Measurements from ENCODE around the gene EML6. TPM values are rescaled to one million over a fixed set of nuclear protein-coding genes. Genes with fewer than 3 reads are reported as not detected.

Gene EML6
- total and polyA plus RNA-seq, 10 of the 15 experiments (the other 5 are each of a cell fraction or from before 2014, with no cell fraction given), result 0.09 to 0.67 (median 0.21) TPM

DNA sequence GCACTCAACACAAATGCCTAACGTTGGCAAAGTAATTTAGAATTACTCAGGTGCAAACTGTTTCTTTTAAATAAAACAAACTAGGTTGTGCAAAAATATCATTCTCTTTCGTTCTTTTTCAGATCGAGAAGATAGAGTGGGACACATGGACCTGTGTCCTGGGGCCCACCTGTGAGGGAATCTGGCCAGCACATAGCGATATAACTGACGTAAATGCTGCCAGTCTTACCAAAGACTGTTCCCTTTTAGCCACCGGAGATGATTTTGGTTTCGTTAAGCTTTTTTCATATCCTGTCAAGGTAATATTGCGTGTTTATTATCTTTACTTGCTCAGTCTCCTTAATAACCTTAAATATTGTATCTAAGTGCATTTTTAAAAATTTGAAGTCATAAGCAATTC is 193.2 kb downstream of the EML6 start:
- Histone ChIP-seq H3K27me3 (replicated peaks in 1 of 2; ENCODE audit: control insufficient read depth in 2 of 2, insufficient read depth in 2 of 2, low read length in 1 of 2) (no peaks in the 10 kb centered on the region; a peak in 1 of 4 replicates), H3K79me2 (ENCODE audit: control insufficient read depth, insufficient read depth, low read length) (no peaks in the 10 kb centered on the region), H4K20me1 (ENCODE audit: control insufficient read depth, insufficient read depth) (no peaks in the 10 kb centered on the region), H2AFZ (ENCODE audit: control insufficient read depth, low read depth, low read length) (no peak overlapping the region), H3K27ac (ENCODE audit: control insufficient read depth, insufficient read depth) (no peak overlapping the region), H3K4me1 (ENCODE audit: control insufficient read depth, insufficient read depth, low read length) (no peaks in the 10 kb centered on the region), H3K36me3 (ENCODE audit: control insufficient read depth in 2 of 2, insufficient read depth in 2 of 2, low read length in 1 of 2) (no peaks in the 10 kb centered on the region), H3K4me2 (ENCODE audit: control insufficient read depth, insufficient read depth) (no peak overlapping the region), H3K9me3 (replicated peaks; ENCODE audit: control insufficient read depth, insufficient read depth, low read length) (no peaks in the 10 kb centered on the region; the same call in 2 of the 3 replicates), H3K9ac (ENCODE audit: control insufficient read depth, insufficient read depth, low read length) (no peak overlapping the region), H3K4me3 (no peak overlapping the region)
- no peak for FAIRE-seq
- SMC1A ChIA-PET (ENCODE audit: uncharacterized antibody, unreplicated experiment), result no interaction called here
- CTCF ChIA-PET, result no interaction called here
- ATAC-seq, result no peak
- RAD21 ChIA-PET (ENCODE audit: unreplicated experiment), result interaction anchor here (0.6 kb wide), 3 partner anchors 14 to 260 kb away, joined by 3 to 4 read pairs (median 3); partner anchors contain the start of gene RTN4
- no TSS peak for BruUV-seq (replicated peaks)
- POLR2A ChIA-PET, result no interaction called here
- TF ChIP-seq ZBED1 (IDR thresholded peaks at IDR 0.05; ENCODE audit: borderline replicate concordance), result no peak
- TF ChIP-seq NBN (IDR thresholded peaks at IDR 0.05), result no peak
- TF ChIP-seq SIN3A (IDR thresholded peaks at IDR 0.05; ENCODE audit: low read depth, low read length), result no peak
- no peak for TF ChIP-seq ZNF622 (IDR thresholded peaks at IDR 0.05)
- TF ChIP-seq, protein P1, sequence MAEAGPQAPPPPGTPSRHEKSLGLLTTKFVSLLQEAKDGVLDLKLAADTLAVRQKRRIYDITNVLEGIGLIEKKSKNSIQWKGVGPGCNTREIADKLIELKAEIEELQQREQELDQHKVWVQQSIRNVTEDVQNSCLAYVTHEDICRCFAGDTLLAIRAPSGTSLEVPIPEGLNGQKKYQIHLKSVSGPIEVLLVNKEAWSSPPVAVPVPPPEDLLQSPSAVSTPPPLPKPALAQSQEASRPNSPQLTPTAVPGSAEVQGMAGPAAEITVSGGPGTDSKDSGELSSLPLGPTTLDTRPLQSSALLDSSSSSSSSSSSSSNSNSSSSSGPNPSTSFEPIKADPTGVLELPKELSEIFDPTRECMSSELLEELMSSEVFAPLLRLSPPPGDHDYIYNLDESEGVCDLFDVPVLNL (IDR thresholded peaks at IDR 0.05; ENCODE audit: low read depth, low read length), result no peak
- TF ChIP-seq HCFC1 (IDR thresholded peaks at IDR 0.05; ENCODE audit: low read length), result no peak
- TF ChIP-seq, protein P2, sequence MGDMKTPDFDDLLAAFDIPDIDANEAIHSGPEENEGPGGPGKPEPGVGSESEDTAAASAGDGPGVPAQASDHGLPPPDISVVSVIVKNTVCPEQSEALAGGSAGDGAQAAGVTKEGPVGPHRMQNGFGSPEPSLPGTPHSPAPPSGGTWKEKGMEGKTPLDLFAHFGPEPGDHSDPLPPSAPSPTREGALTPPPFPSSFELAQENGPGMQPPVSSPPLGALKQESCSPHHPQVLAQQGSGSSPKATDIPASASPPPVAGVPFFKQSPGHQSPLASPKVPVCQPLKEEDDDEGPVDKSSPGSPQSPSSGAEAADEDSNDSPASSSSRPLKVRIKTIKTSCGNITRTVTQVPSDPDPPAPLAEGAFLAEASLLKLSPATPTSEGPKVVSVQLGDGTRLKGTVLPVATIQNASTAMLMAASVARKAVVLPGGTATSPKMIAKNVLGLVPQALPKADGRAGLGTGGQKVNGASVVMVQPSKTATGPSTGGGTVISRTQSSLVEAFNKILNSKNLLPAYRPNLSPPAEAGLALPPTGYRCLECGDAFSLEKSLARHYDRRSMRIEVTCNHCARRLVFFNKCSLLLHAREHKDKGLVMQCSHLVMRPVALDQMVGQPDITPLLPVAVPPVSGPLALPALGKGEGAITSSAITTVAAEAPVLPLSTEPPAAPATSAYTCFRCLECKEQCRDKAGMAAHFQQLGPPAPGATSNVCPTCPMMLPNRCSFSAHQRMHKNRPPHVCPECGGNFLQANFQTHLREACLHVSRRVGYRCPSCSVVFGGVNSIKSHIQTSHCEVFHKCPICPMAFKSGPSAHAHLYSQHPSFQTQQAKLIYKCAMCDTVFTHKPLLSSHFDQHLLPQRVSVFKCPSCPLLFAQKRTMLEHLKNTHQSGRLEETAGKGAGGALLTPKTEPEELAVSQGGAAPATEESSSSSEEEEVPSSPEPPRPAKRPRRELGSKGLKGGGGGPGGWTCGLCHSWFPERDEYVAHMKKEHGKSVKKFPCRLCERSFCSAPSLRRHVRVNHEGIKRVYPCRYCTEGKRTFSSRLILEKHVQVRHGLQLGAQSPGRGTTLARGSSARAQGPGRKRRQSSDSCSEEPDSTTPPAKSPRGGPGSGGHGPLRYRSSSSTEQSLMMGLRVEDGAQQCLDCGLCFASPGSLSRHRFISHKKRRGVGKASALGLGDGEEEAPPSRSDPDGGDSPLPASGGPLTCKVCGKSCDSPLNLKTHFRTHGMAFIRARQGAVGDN (IDR thresholded peaks at IDR 0.05), result no peak
- TF ChIP-seq MTA3 (IDR thresholded peaks at IDR 0.05; ENCODE audit: borderline replicate concordance, low read length), result no peak
- TF ChIP-seq, protein P3, sequence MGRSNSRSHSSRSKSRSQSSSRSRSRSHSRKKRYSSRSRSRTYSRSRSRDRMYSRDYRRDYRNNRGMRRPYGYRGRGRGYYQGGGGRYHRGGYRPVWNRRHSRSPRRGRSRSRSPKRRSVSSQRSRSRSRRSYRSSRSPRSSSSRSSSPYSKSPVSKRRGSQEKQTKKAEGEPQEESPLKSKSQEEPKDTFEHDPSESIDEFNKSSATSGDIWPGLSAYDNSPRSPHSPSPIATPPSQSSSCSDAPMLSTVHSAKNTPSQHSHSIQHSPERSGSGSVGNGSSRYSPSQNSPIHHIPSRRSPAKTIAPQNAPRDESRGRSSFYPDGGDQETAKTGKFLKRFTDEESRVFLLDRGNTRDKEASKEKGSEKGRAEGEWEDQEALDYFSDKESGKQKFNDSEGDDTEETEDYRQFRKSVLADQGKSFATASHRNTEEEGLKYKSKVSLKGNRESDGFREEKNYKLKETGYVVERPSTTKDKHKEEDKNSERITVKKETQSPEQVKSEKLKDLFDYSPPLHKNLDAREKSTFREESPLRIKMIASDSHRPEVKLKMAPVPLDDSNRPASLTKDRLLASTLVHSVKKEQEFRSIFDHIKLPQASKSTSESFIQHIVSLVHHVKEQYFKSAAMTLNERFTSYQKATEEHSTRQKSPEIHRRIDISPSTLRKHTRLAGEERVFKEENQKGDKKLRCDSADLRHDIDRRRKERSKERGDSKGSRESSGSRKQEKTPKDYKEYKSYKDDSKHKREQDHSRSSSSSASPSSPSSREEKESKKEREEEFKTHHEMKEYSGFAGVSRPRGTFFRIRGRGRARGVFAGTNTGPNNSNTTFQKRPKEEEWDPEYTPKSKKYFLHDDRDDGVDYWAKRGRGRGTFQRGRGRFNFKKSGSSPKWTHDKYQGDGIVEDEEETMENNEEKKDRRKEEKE (IDR thresholded peaks at IDR 0.05), result no peak
- no peak for TF ChIP-seq CHD2 (IDR thresholded peaks at IDR 0.05; ENCODE audit: borderline replicate concordance, low read depth, low read length)
- WGBS (ENCODE audit: insufficient coverage, insufficient replicate concordance, low lambda C conversion rate, missing lambda C conversion rate), result 64% methylated on average over 8 of the region's 8 CpGs
- in situ Hi-C loops (cut with MboI), result no loop called here
- intact Hi-C loops (cut with micrococcal nuclease; ENCODE audit: unreplicated experiment), result no loop called here
- DNase-seq (ENCODE audit: low read depth, low spot score), result no peak

All from GM12878 (cell line).